ENCODE results near the gene HNF4A. TPM values are rescaled to one million over a fixed set of nuclear protein-coding genes. Genes with fewer than 3 reads are reported as not detected.
"Not testable (repeated sequence)": the region's sequence is repeated elsewhere in the genome, so short reads cannot be mapped to it uniquely, and the experiment has no call there.

HNF4A gene
- polyA plus RNA-seq, 1 experiment = 0.04 TPM

DNA sequence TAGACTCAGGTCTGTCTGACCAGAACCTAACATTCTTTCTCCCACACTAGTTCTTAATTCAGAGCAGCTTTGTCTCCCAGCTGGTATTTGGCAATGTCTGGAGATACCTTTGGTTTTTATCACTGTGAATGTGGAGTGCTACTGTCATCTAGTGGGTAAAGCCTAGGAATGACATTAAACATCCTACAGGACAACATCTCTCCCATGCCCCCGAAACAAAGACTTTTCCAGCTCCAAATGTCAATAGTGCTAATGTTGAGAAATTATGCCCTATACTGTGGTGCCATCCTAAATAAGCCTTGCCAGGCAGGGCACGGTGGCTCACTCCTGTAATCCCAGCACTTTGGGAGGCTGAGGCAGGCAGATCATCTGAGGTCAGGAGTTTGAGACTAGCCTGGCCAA, 116.0 kb downstream of the HNF4A start:
- ChIA-PET POLR2A (interaction anchor here (0.6 kb wide), 1 partner anchor 52 kb away, joined by 4 read pairs; no protein-coding TSS in a partner anchor), CTCF (interaction anchor here (0.5 to 6.2 kb wide), 20 partner anchors 10 to 350 kb away, joined by 3 to 68 read pairs (median 4); partner anchors contain the start of gene FITM2)
- peak; percentile 19 for DNase-seq (ENCODE audit: low read depth)
- TF ChIP-seq CTCF (IDR thresholded peaks at IDR 0.05; ENCODE audit: insufficient read depth, low read depth, low read length) = peak; percentile 74
- no peaks in the 10 kb centered on the region for H3K36me3 ChIP-seq (ENCODE audit: control insufficient read depth, insufficient read depth, low read length)
- H3K4me3 ChIP-seq (ENCODE audit: low read depth, low read length) = no peak overlapping the region
- H3K27me3 ChIP-seq (ENCODE audit: control insufficient read depth, insufficient read depth, low read length) = peaks cover 2% of the 10 kb centered on the region

DNA sequence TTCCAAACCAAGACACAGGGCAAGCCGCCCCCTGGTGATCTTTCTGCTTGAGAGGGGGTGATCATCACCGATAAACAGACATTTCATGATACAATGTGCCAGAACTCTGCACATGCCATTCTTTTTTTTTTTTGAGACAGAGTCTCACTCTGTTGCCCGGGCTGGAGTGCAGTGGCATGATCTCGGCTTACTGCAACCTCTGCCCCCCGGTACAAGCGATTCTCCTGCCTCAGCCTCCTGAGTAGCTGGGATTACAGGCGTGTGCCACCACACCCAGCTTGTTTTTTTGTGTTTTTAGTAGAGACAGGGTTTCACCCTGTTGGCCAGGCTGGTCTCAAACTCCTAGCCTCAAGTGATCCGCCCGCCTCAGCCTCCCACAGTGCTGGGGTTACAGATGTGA, 116.8 kb downstream of the HNF4A start:
- CTCF ChIA-PET = interaction anchor here (1.4 to 6.2 kb wide), 8 partner anchors 10 to 255 kb away, joined by 4 to 68 read pairs (median 14); partner anchors contain the start of gene FITM2
- H3K27me3 ChIP-seq (ENCODE audit: control insufficient read depth, insufficient read depth, low read length); POLR2A ChIA-PET; H3K4me3 ChIP-seq (ENCODE audit: low read depth, low read length); H3K36me3 ChIP-seq (ENCODE audit: control insufficient read depth, insufficient read depth, low read length); DNase-seq (ENCODE audit: low read depth): not testable (repeated sequence)

GRCh38 chr20:44475372-44475693, 119.8 kb downstream of the HNF4A start:
- no peaks in the 10 kb centered on the region; the same call in 1 of the 2 replicates for H3K27me3 ChIP-seq (ENCODE audit: control insufficient read depth, insufficient read depth, low read length)
- POLR2A ChIA-PET = no interaction called here
- peak overlapping the region; percentile 68 for H3K4me3 ChIP-seq (ENCODE audit: low read depth, low read length)
- no peak for DNase-seq (ENCODE audit: low read depth)
- TF ChIP-seq CTCF (IDR thresholded peaks at IDR 0.05; ENCODE audit: insufficient read depth, low read depth, low read length) = no peak
- peaks cover 2% of the 10 kb centered on the region; the same call in 1 of the 2 replicates for H3K36me3 ChIP-seq (ENCODE audit: control insufficient read depth, insufficient read depth, low read length)
- CTCF ChIA-PET = interaction anchor here (1.1 to 3.0 kb wide), 4 partner anchors 16 to 135 kb away, joined by 3 to 16 read pairs (median 4); no protein-coding TSS in a partner anchor

DNA sequence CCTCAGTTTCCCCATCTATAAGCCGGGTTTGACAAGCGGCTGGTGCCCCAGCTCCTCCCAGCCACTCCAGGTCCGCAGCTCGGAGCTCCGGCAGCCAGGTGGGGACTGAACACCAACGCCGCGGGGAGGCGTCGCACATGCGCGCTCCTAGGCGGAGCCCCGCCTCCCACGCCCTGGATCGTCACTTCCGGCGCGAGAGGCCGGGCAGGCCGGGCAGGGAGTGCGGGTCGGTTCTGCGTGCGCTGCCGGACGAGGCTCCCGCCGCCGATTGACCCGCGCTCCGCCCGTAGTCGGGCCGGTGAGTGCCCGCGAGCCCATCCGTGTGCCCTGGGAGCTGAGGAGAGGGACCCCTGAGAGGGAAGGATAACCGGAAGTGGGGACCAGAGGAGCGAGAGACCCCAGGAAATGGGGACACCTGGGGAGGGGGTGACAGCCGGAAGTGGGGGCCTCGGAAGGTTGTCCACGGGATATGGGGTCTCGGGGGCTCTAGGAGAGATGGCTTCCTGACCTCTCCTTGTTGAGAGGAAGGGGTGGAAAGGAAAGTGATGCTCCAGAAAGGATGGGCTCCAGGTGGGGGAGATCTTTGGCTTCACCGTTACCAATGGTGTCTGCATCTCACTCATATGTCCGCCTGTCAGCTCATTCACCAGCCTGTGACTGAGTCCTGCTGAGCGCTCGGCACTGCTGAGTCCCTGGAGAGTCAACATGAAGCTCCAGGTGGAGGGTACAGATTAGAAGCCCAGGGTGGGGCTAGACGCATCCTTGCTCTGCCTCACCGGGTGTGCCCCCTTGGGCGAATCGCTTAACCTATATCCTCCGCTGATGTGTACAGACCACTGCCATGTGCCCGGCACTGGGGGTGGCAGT, 120.4 kb downstream of the HNF4A start, which contains the start of gene TTPAL:
TTPAL (plus strand) TSS at position 181 of the 867 bp plus-strand sequence. CDS start 4,126 bp downstream, outside the sequence.
- ChIA-PET CTCF (interaction anchor here (0.6 to 3.0 kb wide), 8 partner anchors 12 to 207 kb away, joined by 3 to 16 read pairs (median 3); no protein-coding TSS in a partner anchor), POLR2A (no interaction called here)
- H3K27me3 ChIP-seq (ENCODE audit: control insufficient read depth, insufficient read depth, low read length) = no peaks in the 10 kb centered on the region
- peak; percentile 19 for DNase-seq (ENCODE audit: low read depth)
- peak; percentile 54 for TF ChIP-seq CTCF (IDR thresholded peaks at IDR 0.05; ENCODE audit: insufficient read depth, low read depth, low read length)
- H3K4me3 ChIP-seq (ENCODE audit: low read depth, low read length) = peak within 1 kb of the TSS; percentile 68
- H3K36me3 ChIP-seq (ENCODE audit: control insufficient read depth, insufficient read depth, low read length) = peaks cover 2% of the 10 kb centered on the region

DNA sequence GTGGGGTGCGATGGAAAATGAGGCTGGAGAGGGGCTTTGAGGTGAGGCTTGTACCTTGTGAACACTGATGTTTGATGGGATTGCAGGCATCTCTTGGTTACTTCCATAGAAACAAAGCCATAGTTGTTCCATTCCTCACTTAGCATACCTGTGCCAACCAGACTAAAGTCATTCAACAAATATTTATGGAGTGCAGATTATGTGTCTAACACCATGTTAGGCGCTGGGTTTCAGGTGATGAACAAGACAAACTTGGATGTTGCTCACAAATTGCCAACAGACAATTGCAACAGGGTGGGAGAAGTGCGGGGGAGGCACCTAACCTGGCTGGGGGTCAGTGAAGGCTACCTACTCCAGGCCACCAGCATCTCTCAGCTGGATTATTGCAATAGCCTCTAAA, 121.7 kb downstream of the HNF4A start:
- H3K36me3 ChIP-seq (ENCODE audit: control insufficient read depth, insufficient read depth, low read length) = peaks cover 2% of the 10 kb centered on the region
- H3K27me3 ChIP-seq (ENCODE audit: control insufficient read depth, insufficient read depth, low read length) = no peaks in the 10 kb centered on the region
- ChIA-PET CTCF (interaction anchor here (0.7 to 3.0 kb wide), 2 partner anchors 106 to 133 kb away, joined by 3 to 16 read pairs; no protein-coding TSS in a partner anchor), POLR2A (interaction anchor here (0.6 kb wide), 1 partner anchor 132 kb away, joined by 3 read pairs; no protein-coding TSS in a partner anchor)
- DNase-seq (ENCODE audit: low read depth) = no peak
- TF ChIP-seq CTCF (IDR thresholded peaks at IDR 0.05; ENCODE audit: insufficient read depth, low read depth, low read length) = no peak
- H3K4me3 ChIP-seq (ENCODE audit: low read depth, low read length) = no peak overlapping the region
